Right atrium auricular region (tissue), 2 donors: ENCODE results near the gene NCK1. TPM values are rescaled to one million over a fixed set of nuclear protein-coding genes. Genes with fewer than 3 reads are reported as not detected.
A peak's percentile ranks its signal among the peaks of the same experiment; 100 is the strongest.

Experiments used
- DNase-seq: peaks from one replicate; pipeline ENCODE4 v3.0.0-alpha.2; 2019; ENCODE audit warnings: low spot score
- H3K27ac ChIP-seq, 2 donors: fragments of 200-600 bp; sonication (generic); 1 replicate in 1 of 2; 2 replicates in 1 of 2; pipeline ENCODE4 v1.5.1; 2016 to 2019
- H3K27me3 ChIP-seq, 2 donors: fragments of 200-600 bp; sonication (generic); one replicate each; pipeline versions ENCODE4 v1.5.1 to v1.6.0; 2017 to 2019
- H3K36me3 ChIP-seq: fragments of 200-600 bp; sonication (generic); one replicate; pipeline ENCODE4 v1.5.1; 2016
- H3K4me1 ChIP-seq, 2 donors: fragments of 200-600 bp; sonication (generic); one replicate each; pipeline versions ENCODE4 v1.5.1 to v1.6.0; 2017 to 2019
- H3K4me3 ChIP-seq, 2 donors: fragments of 200-600 bp; sonication (generic); 1 replicate in 1 of 2; 2 replicates in 1 of 2; pipeline ENCODE4 v1.5.1; 2017 to 2019; ENCODE audit warnings: mild to moderate bottlenecking in 1 of 2, moderate library complexity in 1 of 2
- H3K9me3 ChIP-seq, 2 donors: fragments of 200-600 bp; sonication (generic); one replicate each; pipeline ENCODE4 v1.5.1; 2019
- total RNA-seq, 2 donors: library from RNA; depleted of rRNA; stranded (reverse); fragments of >200 nt; gene quantifications; one replicate each; pipeline ENCODE4 v1.1.0, GENCODE V29; 2016
- TF ChIP-seq, protein P1 (sequence below), 2 donors: fragments of 200-600 bp; sonication (generic); IDR thresholded peaks; one replicate each; pipeline ENCODE4 v1.5.1; 2019; ENCODE audit warnings: antibody characterized with exemption in 2 of 2

NCK1 gene
- 10 to 100 TPM; 21.5 to 22.0 TPM for total RNA-seq

- H3K4me1 ChIP-seq: peaks cover 0 to 25% of the 10 kb centered on the region in 2 donors
Observed at GRCh38 chr3:136861890-136862616, at the start of gene NCK1. NCK1 (plus strand) TSS chr3:136862208; CDS start chr3:136928002, 65,794 bp downstream.

GRCh38 chr3:136817448-136817847, 44.6 kb upstream of the NCK1 start:
- no peaks in the 10 kb centered on the region for H3K9me3 ChIP-seq
- peaks cover 0 to 26% of the 10 kb centered on the region in 2 donors for H3K4me1 ChIP-seq
- DNase-seq: no peak
- H3K4me3 ChIP-seq: no peak overlapping the region
- H3K27me3 ChIP-seq: no peaks in the 10 kb centered on the region
- TF ChIP-seq, protein P1, sequence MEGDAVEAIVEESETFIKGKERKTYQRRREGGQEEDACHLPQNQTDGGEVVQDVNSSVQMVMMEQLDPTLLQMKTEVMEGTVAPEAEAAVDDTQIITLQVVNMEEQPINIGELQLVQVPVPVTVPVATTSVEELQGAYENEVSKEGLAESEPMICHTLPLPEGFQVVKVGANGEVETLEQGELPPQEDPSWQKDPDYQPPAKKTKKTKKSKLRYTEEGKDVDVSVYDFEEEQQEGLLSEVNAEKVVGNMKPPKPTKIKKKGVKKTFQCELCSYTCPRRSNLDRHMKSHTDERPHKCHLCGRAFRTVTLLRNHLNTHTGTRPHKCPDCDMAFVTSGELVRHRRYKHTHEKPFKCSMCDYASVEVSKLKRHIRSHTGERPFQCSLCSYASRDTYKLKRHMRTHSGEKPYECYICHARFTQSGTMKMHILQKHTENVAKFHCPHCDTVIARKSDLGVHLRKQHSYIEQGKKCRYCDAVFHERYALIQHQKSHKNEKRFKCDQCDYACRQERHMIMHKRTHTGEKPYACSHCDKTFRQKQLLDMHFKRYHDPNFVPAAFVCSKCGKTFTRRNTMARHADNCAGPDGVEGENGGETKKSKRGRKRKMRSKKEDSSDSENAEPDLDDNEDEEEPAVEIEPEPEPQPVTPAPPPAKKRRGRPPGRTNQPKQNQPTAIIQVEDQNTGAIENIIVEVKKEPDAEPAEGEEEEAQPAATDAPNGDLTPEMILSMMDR (IDR thresholded peaks at IDR 0.05): no peak
- peak overlapping the region in 1 of 2 donors; percentile 17 for H3K27ac ChIP-seq
- H3K36me3 ChIP-seq: no peaks in the 10 kb centered on the region

More at GRCh38 chr3:136861890-136862616, at the start of gene NCK1:
- H3K9me3 ChIP-seq: no peaks in the 10 kb centered on the region
- no peaks in the 10 kb centered on the region for H3K36me3 ChIP-seq
- DNase-seq: peak; percentile 99
- TF ChIP-seq, protein P1 (IDR thresholded peaks at IDR 0.05): no peak
- peak within 1 kb of the TSS; percentile 93 to 95 for H3K27ac ChIP-seq
- H3K4me3 ChIP-seq: peak within 1 kb of the TSS; percentile 69 to 82
- no peaks in the 10 kb centered on the region for H3K27me3 ChIP-seq

GRCh38 chr3:136818191-136818768, 43.7 kb upstream of the NCK1 start:
- H3K27ac ChIP-seq: peak overlapping the region; percentile 83 to 92
- no peaks in the 10 kb centered on the region for H3K27me3 ChIP-seq
- H3K4me3 ChIP-seq: peak overlapping the region; percentile 52 to 77
- peaks cover 0 to 26% of the 10 kb centered on the region in 2 donors for H3K4me1 ChIP-seq
- no peaks in the 10 kb centered on the region for H3K36me3 ChIP-seq
- no peaks in the 10 kb centered on the region for H3K9me3 ChIP-seq
- DNase-seq: peak; percentile 86
- TF ChIP-seq, protein P1 (IDR thresholded peaks at IDR 0.05): peak in 1 of 2 donors; percentile 31

GRCh38 chr3:136818769-136819391, 43.1 kb upstream of the NCK1 start, which contains the start of gene SLC35G2:
SLC35G2 (plus strand) TSS chr3:136819126; CDS start chr3:136854461, 35,335 bp downstream.
- Histone ChIP-seq H3K4me1 (peaks cover 0 to 26% of the 10 kb centered on the region in 2 donors), H3K9me3 (peaks cover 1 to 2% of the 10 kb centered on the region in 2 donors), H3K4me3 (peak within 1 kb of the TSS; percentile 52 to 77), H3K27me3 (no peaks in the 10 kb centered on the region), H3K27ac (peak within 1 kb of the TSS; percentile 83 to 92), H3K36me3 (no peaks in the 10 kb centered on the region)
- TF ChIP-seq, protein P1 (IDR thresholded peaks at IDR 0.05): no peak
- DNase-seq: peak; percentile 61

DNA sequence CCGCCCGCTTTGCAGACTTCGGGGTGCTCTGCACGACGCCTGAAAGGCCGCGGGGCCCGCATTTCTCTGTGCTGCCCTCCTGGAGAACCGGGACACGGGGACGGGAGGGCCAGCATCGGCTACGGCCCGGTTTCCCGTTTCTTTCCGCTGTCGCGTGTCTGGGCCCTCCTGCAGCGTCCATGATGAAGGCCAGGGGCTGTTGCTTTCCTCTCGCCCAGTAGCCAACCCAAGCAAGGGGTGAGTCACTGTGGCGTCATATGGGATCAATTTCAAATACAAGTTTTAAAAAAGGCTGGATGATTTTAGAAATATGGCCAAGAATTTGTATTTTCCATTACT, 42.6 kb upstream of the NCK1 start:
- peaks cover 0 to 26% of the 10 kb centered on the region in 2 donors for H3K4me1 ChIP-seq
- peak; percentile 59 for DNase-seq
- peak overlapping the region; percentile 83 to 92 for H3K27ac ChIP-seq
- no peaks in the 10 kb centered on the region for H3K36me3 ChIP-seq
- peaks cover 3 to 4% of the 10 kb centered on the region in 2 donors for H3K9me3 ChIP-seq
- TF ChIP-seq, protein P1 (IDR thresholded peaks at IDR 0.05): no peak
- peak overlapping the region; percentile 52 to 77 for H3K4me3 ChIP-seq
- no peaks in the 10 kb centered on the region for H3K27me3 ChIP-seq
